ENCODE data around the gene EPHB1.

DNA sequence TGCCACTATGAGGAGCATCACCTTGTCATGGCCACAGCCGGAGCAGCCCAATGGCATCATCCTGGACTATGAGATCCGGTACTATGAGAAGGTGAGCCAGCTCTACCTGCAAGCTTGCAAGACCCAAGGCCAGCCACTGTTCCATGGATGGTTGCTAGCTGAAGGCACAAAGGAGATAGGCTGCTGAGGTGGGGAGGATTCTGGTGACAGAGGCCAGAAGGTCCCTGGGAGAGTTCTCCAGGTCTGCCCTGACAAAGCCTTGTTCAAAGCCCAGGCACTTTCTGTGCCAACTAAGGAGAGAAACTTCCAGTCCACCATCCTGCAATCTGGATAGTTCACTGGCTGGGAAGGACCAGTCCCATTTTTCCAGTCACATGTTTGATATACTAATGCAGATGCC, 359.1 kb downstream of the EPHB1 start:
- TF ChIP-seq, protein P1, sequence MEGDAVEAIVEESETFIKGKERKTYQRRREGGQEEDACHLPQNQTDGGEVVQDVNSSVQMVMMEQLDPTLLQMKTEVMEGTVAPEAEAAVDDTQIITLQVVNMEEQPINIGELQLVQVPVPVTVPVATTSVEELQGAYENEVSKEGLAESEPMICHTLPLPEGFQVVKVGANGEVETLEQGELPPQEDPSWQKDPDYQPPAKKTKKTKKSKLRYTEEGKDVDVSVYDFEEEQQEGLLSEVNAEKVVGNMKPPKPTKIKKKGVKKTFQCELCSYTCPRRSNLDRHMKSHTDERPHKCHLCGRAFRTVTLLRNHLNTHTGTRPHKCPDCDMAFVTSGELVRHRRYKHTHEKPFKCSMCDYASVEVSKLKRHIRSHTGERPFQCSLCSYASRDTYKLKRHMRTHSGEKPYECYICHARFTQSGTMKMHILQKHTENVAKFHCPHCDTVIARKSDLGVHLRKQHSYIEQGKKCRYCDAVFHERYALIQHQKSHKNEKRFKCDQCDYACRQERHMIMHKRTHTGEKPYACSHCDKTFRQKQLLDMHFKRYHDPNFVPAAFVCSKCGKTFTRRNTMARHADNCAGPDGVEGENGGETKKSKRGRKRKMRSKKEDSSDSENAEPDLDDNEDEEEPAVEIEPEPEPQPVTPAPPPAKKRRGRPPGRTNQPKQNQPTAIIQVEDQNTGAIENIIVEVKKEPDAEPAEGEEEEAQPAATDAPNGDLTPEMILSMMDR (IDR thresholded peaks at IDR 0.05): no peak
- no peak for TF ChIP-seq POLR2A (IDR thresholded peaks at IDR 0.05)
- TF ChIP-seq POLR2AphosphoS5 (IDR thresholded peaks at IDR 0.05): no peak
